Thymus (tissue), 11 donors: ENCODE measurements around the gene PIGU. TPM values are rescaled to one million over a fixed set of nuclear protein-coding genes. Genes with fewer than 3 reads are reported as not detected.
"Not testable (repeated sequence)": the region's sequence is repeated elsewhere in the genome, so short reads cannot be mapped to it uniquely, and the experiment has no call there.

Source experiments
- DNase-seq, 9 donors: peaks; one replicate each; pipeline ENCODE4 v3.0.0-alpha.2; 2013; ENCODE audit warnings: low spot score in 9 of 9, low read depth in 6 of 9, missing footprints in 1 of 9
- H3K27ac ChIP-seq, 2 donors: one replicate each; pipeline ENCODE4 v1.5.1; 2013; ENCODE audit warnings: control low read depth in 1 of 2, low read depth in 1 of 2, low read length in 1 of 2, mild to moderate bottlenecking in 1 of 2, moderate library complexity in 1 of 2
- H3K27me3 ChIP-seq, 2 donors: one replicate each; pipeline ENCODE4 v1.5.1; 2013; ENCODE audit warnings: low read length in 1 of 2; ENCODE audit not compliant: control insufficient read depth in 2 of 2, insufficient read depth in 1 of 2
- H3K36me3 ChIP-seq, 2 donors: one replicate each; pipeline ENCODE4 v1.5.1; 2013; ENCODE audit warnings: low read length in 1 of 2, mild to moderate bottlenecking in 1 of 2, moderate library complexity in 1 of 2; ENCODE audit not compliant: control insufficient read depth in 2 of 2, insufficient read depth in 2 of 2
- H3K4me1 ChIP-seq, 2 donors: one replicate each; pipeline ENCODE4 v1.5.1; 2013; ENCODE audit warnings: low read length in 2 of 2; ENCODE audit not compliant: control insufficient read depth in 2 of 2, insufficient read depth in 2 of 2
- H3K4me3 ChIP-seq, 2 donors: one replicate each; pipeline ENCODE4 v1.5.1; 2013; ENCODE audit warnings: low read length in 2 of 2, control low read depth in 1 of 2, mild to moderate bottlenecking in 1 of 2
- H3K9me3 ChIP-seq, 2 donors: one replicate each; pipeline ENCODE4 v1.5.1; 2013; ENCODE audit warnings: low read length in 1 of 2, mild to moderate bottlenecking in 1 of 2; ENCODE audit not compliant: control insufficient read depth in 2 of 2, insufficient read depth in 1 of 2
- WGBS: extraction: QIAGEN DNeasy Blood & Tissue Kit; methylation state at CpG from one replicate; pipeline ENCODE4 v1.1.7; 2013; 5-methylcytosine and 5-hydroxymethylcytosine counted together
- polyA plus RNA-seq: library from polyadenylated mRNA; stranded (reverse); fragments of 200-250 nt; gene quantifications from one replicate; pipeline ENCODE4 v1.2.3, GENCODE V29; 2013
- total RNA-seq: library from RNA; stranded (reverse); fragments of 120-200 nt; gene quantifications from one replicate; pipeline ENCODE4 v1.2.4, GENCODE V29; 2013
- donor health status: healthy.

Gene PIGU
- total and polyA plus RNA-seq, 2 donors, result 10.0 to 15.5 TPM

- Histone ChIP-seq H3K27ac (peak overlapping the region; percentile 80 to 84), H3K36me3 (peaks cover 3 to 13% of the 10 kb centered on the region in 2 donors), H3K27me3 (no peaks in the 10 kb centered on the region), H3K9me3 (no peaks in the 10 kb centered on the region), H3K4me3 (peak overlapping the region; percentile 63 to 77), H3K4me1 (peaks cover 6 to 17% of the 10 kb centered on the region in 2 donors)
- 1% methylated on average over 36 of the region's 36 CpGs for WGBS
- DNase-seq, result peak in 8 of 9 donors; percentile 50 to 86 (median 68)
Observed at GRCh38 chr20:34515484-34516246, 161.2 kb downstream of the PIGU start.

GRCh38 chr20:34514897-34515483 lies 161.9 kb downstream of the PIGU start:
- no peaks in the 10 kb centered on the region for H3K9me3 ChIP-seq
- peaks cover 3 to 13% of the 10 kb centered on the region in 2 donors for H3K36me3 ChIP-seq
- 18% methylated on average over 19 of the region's 19 CpGs for WGBS
- H3K4me3 ChIP-seq, result peak overlapping the region; percentile 63 to 77
- H3K27ac ChIP-seq, result peak overlapping the region; percentile 43 to 84
- no peaks in the 10 kb centered on the region for H3K27me3 ChIP-seq
- peak in 1 of 9 donors; percentile 39 for DNase-seq
- peaks cover 6 to 17% of the 10 kb centered on the region in 2 donors for H3K4me1 ChIP-seq

- H3K27me3 ChIP-seq, DNase-seq, H3K27ac ChIP-seq, H3K4me3 ChIP-seq, H3K36me3 ChIP-seq, H3K9me3 ChIP-seq: not testable (repeated sequence)
- H3K4me1 ChIP-seq, result peaks cover 6 to 17% of the 10 kb centered on the region in 2 donors
- WGBS, result 97% methylated on average over 17 of the region's 17 CpGs
Observed at GRCh38 chr20:34514034-34514433, 162.9 kb downstream of the PIGU start.

DNA sequence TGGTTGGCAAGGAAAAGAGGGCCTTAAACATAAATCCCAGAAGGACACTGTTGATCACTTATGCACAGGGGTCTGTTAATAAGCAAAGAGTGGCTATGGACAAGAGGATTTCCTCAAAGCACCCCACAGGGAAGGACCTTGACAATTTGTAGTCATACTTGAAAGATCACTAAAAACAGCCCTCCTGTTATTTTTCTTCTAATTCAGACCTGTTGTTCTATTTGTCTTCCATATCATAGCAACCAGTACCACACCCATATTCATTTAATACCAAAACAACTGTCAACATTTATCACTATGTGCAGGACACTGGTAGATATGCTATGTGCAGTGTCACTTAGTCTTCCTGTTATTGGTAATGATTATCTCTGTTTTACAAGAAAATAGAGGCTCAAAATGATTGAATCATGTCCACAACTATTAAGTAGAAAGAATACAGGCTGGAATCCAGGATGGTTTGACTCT lies 163.9 kb downstream of the PIGU start:
- no peak overlapping the region for H3K4me3 ChIP-seq
- no peak overlapping the region for H3K27ac ChIP-seq
- peaks cover 3 to 13% of the 10 kb centered on the region in 2 donors for H3K4me1 ChIP-seq
- H3K27me3 ChIP-seq, result no peaks in the 10 kb centered on the region
- H3K9me3 ChIP-seq, result no peaks in the 10 kb centered on the region
- DNase-seq, result no peak
- peaks cover 11 to 12% of the 10 kb centered on the region in 2 donors for H3K36me3 ChIP-seq

GRCh38 chr20:34512266-34512954 lies 164.5 kb downstream of the PIGU start:
- Histone ChIP-seq H3K4me3 (no peak overlapping the region), H3K27ac (no peak overlapping the region), H3K36me3 (peaks cover 12 to 16% of the 10 kb centered on the region in 2 donors), H3K9me3 (no peaks in the 10 kb centered on the region), H3K4me1 (peaks cover 3 to 13% of the 10 kb centered on the region in 2 donors), H3K27me3 (no peaks in the 10 kb centered on the region)
- no peak for DNase-seq
- WGBS, result 99% methylated on average over 4 of the region's 4 CpGs

GRCh38 chr20:34511891-34512265 lies 165.0 kb downstream of the PIGU start:
- H3K27me3 ChIP-seq, result no peaks in the 10 kb centered on the region
- 98% methylated on average over 3 of the region's 3 CpGs for WGBS
- DNase-seq, result no peak
- peaks cover 3 to 13% of the 10 kb centered on the region in 2 donors for H3K4me1 ChIP-seq
- H3K27ac ChIP-seq, result no peak overlapping the region
- no peaks in the 10 kb centered on the region for H3K9me3 ChIP-seq
- H3K36me3 ChIP-seq, result peaks cover 12 to 16% of the 10 kb centered on the region in 2 donors
- no peak overlapping the region for H3K4me3 ChIP-seq

GRCh38 chr20:34510575-34510974 lies 166.3 kb downstream of the PIGU start:
- 100% methylated on average over 1 of the region's 1 CpG for WGBS
- Histone ChIP-seq H3K36me3 (peaks cover 20 to 27% of the 10 kb centered on the region in 2 donors), H3K27me3 (no peaks in the 10 kb centered on the region), H3K4me3 (no peak overlapping the region), H3K4me1 (peaks cover 3 to 9% of the 10 kb centered on the region in 2 donors), H3K9me3 (no peaks in the 10 kb centered on the region), H3K27ac (no peak overlapping the region)
- no peak for DNase-seq
